HepG2 (cell line): ENCODE measurements around the gene UPK1A. TPM values are rescaled to one million over a fixed set of nuclear protein-coding genes. Genes with fewer than 3 reads are reported as not detected.

Experiments used
- DPF2 ChIP-seq: sonication (generic); formaldehyde crosslinking; IDR thresholded peaks from 2 replicates; pipeline ENCODE4 v1.4.0; 2020; ENCODE audit warnings: mild to moderate bottlenecking, low read depth, missing genetic modification reagents, borderline replicate concordance
- HMGXB4 ChIP-seq, 2 experiments: sonication (generic) in 1 of 2; formaldehyde crosslinking in 1 of 2; IDR thresholded peaks; 2 replicates each; pipeline versions ENCODE4 v1.4.0 to v1.6.1; 2018 to 2020; ENCODE audit warnings: missing genetic modification reagents in 2 of 2, borderline replicate concordance in 1 of 2, low read depth in 1 of 2, mild to moderate bottlenecking in 1 of 2, missing biosample characterization in 1 of 2
- HNRNPLL ChIP-seq: fragments of 200-400 bp; formaldehyde crosslinking; IDR thresholded peaks from 2 replicates; pipeline ENCODE4 v1.6.1; 2017; ENCODE audit warnings: mild to moderate bottlenecking, low read depth, low read length; ENCODE audit not compliant: poor library complexity, severe bottlenecking
- ISL2 ChIP-seq: sonication (generic); formaldehyde crosslinking; IDR thresholded peaks from 2 replicates; pipeline ENCODE4 v1.5.0; 2020; ENCODE audit warnings: missing genetic modification reagents
- KDM6A ChIP-seq: IDR thresholded peaks from 2 replicates; pipeline ENCODE4 v1.6.1; 2016; ENCODE audit warnings: low read depth
- MAFG ChIP-seq: sonication (generic); formaldehyde crosslinking; IDR thresholded peaks from 2 replicates; pipeline ENCODE4 v1.5.1; 2020; ENCODE audit warnings: mild to moderate bottlenecking, missing genetic modification reagents
- NAIF1 ChIP-seq: sonication (generic); formaldehyde crosslinking; IDR thresholded peaks from 2 replicates; pipeline ENCODE4 v1.5.0; 2020; ENCODE audit warnings: mild to moderate bottlenecking, missing genetic modification reagents, borderline replicate concordance
- NFIB ChIP-seq: sonication (generic); formaldehyde crosslinking; IDR thresholded peaks from 2 replicates; pipeline ENCODE4 v1.9.0; 2021; ENCODE audit warnings: missing genetic modification reagents, mild to moderate bottlenecking, borderline replicate concordance
- POLR2AphosphoS5 ChIP-seq: IDR thresholded peaks from 2 replicates; pipeline ENCODE4 v1.6.1; 2012; ENCODE audit warnings: low read depth, low read length
- PPARG ChIP-seq: conservative IDR thresholded peaks from 2 replicates; pipeline ENCODE4 v1.6.1; 2016; ENCODE audit warnings: missing biosample characterization, missing genetic modification reagents
- TEF ChIP-seq: sonication (generic); formaldehyde crosslinking; IDR thresholded peaks from 2 replicates; pipeline ENCODE4 v1.5.0; 2020; ENCODE audit warnings: missing genetic modification reagents
- THYN1 ChIP-seq: sonication (generic); formaldehyde crosslinking; IDR thresholded peaks from 2 replicates; pipeline ENCODE4 v1.8.1; 2023; ENCODE audit warnings: low read depth, mild to moderate bottlenecking, moderate library complexity, missing genetic modification reagents, borderline replicate concordance
- TSC22D2 ChIP-seq: sonication (generic); formaldehyde crosslinking; IDR thresholded peaks from 2 replicates; pipeline ENCODE4 v1.5.1; 2020; ENCODE audit warnings: missing genetic modification reagents, mild to moderate bottlenecking, borderline replicate concordance
- YY1 ChIP-seq: IDR thresholded peaks from 2 replicates; pipeline ENCODE4 v1.6.1; 2011; ENCODE audit warnings: low read length, low read depth, moderate library complexity, mild to moderate bottlenecking; ENCODE audit not compliant: insufficient read depth, insufficient replicate concordance
- ZBTB26 ChIP-seq: IDR thresholded peaks from 2 replicates; pipeline ENCODE4 v1.6.1; 2016; ENCODE audit warnings: missing compliant biosample characterization, missing genetic modification reagents, borderline replicate concordance
- ZBTB43 ChIP-seq: sonication (generic); formaldehyde crosslinking; conservative IDR thresholded peaks from 2 replicates; pipeline ENCODE4 v1.4.0; 2020; ENCODE audit warnings: missing genetic modification reagents
- ZNF235 ChIP-seq: sonication (generic); formaldehyde crosslinking; IDR thresholded peaks from 2 replicates; pipeline ENCODE4 v1.8.1; 2023; ENCODE audit warnings: mild to moderate bottlenecking, missing genetic modification reagents, borderline replicate concordance
- ZNF337 ChIP-seq: sonication (generic); formaldehyde crosslinking; IDR thresholded peaks from 2 replicates; pipeline ENCODE4 v1.5.1; 2020; ENCODE audit warnings: missing genetic modification reagents, low read depth, mild to moderate bottlenecking, borderline replicate concordance
- ZNF343 ChIP-seq: sonication (generic); formaldehyde crosslinking; IDR thresholded peaks from 2 replicates; pipeline ENCODE4 v1.4.0; 2020; ENCODE audit warnings: mild to moderate bottlenecking, missing genetic modification reagents
- ZNF761 ChIP-seq: sonication (generic); formaldehyde crosslinking; conservative IDR thresholded peaks from 2 replicates; pipeline ENCODE4 v1.4.0; 2020; ENCODE audit warnings: mild to moderate bottlenecking, missing genetic modification reagents
- ZNF768 ChIP-seq: sonication (generic); formaldehyde crosslinking; IDR thresholded peaks from 2 replicates; pipeline ENCODE4 v1.4.0; 2020; ENCODE audit warnings: missing genetic modification reagents
- ZNF780A ChIP-seq: sonication (generic); formaldehyde crosslinking; IDR thresholded peaks from 2 replicates; pipeline ENCODE4 v1.8.0; 2022; ENCODE audit warnings: mild to moderate bottlenecking, missing genetic modification reagents, moderate library complexity
- ZSCAN22 ChIP-seq: sonication (generic); formaldehyde crosslinking; IDR thresholded peaks from 2 replicates; pipeline ENCODE4 v1.4.0; 2020; ENCODE audit warnings: mild to moderate bottlenecking, missing genetic modification reagents
- ZSCAN31 ChIP-seq: sonication (generic); formaldehyde crosslinking; IDR thresholded peaks from 2 replicates; pipeline ENCODE4 v1.5.0; 2020; ENCODE audit warnings: low read depth, mild to moderate bottlenecking, missing genetic modification reagents
- polyA plus RNA-seq, 8 experiments: library from polyadenylated mRNA; depleted of rRNA in 3 of 8; stranded (reverse) in 7 of 8; unstranded in 1 of 8; fragments of >200 nt; fragmentation: Illumina TruSeq in 4 of 8; extraction: Trizol in 4 of 8; gene quantifications; 2 replicates each; pipeline versions ENCODE4 v1.2.1 to v1.2.3, GENCODE V29; 2011 to 2016; ENCODE audit warnings: low read depth in 4 of 8, missing spikeins in 1 of 8, mixed read lengths in 1 of 8; ENCODE audit not compliant: insufficient read depth in 1 of 8
- total RNA-seq, 5 experiments: library from RNA; depleted of rRNA; stranded (reverse); fragments of >200 nt; fragmentation: Illumina TruSeq; extraction: Trizol; gene quantifications; 2 replicates each; pipeline ENCODE4 v1.2.3, GENCODE V29; 2016; ENCODE audit warnings: low read depth in 1 of 5

Gene UPK1A
- total and polyA plus RNA-seq, 2 of the 13 experiments (the other 11 are each of a cell fraction or from before 2014, with no cell fraction given) = 2.9 TPM; not detected in 1

- TF ChIP-seq ZSCAN22 (CRISPR knock-in tag) = no peak
- TF ChIP-seq YY1 = peak; percentile 41
- TF ChIP-seq ZNF761 (CRISPR knock-in tag) = 0 out of 2 replicates have a peak, but pooled peaks have one; percentile 42
- TF ChIP-seq TEF (CRISPR knock-in tag) = peak; percentile 43; the same call in 1 of the 2 replicates
- no peak for TF ChIP-seq THYN1 (CRISPR knock-in tag)
- TF ChIP-seq DPF2 = no peak
- no peak for TF ChIP-seq ZNF343 (CRISPR knock-in tag)
- TF ChIP-seq HMGXB4 (CRISPR knock-in tag; IDR thresholded peaks at IDR 0.05; ENCODE audit: borderline replicate concordance in 1 of 2, low read depth in 1 of 2) = peak; percentile 56 to 66; a peak in 3 of 4 replicates
- peak; percentile 48; the same call in 1 of the 2 replicates for TF ChIP-seq ISL2 (CRISPR knock-in tag)
- TF ChIP-seq POLR2AphosphoS5 = peak; percentile 66
- TF ChIP-seq NFIB (CRISPR knock-in tag) = no peak
- no peak for TF ChIP-seq ZNF768
- TF ChIP-seq KDM6A (CRISPR knock-in tag) = no peak
- 0 out of 2 replicates have a peak, but pooled peaks have one; percentile 48 for TF ChIP-seq TSC22D2 (CRISPR knock-in tag)
- TF ChIP-seq PPARG (CRISPR knock-in tag) = no peak
- no peak for TF ChIP-seq ZNF337
- TF ChIP-seq HNRNPLL = peak; percentile 63
- no peak for TF ChIP-seq MAFG (CRISPR knock-in tag)
- no peak for TF ChIP-seq ZNF780A (CRISPR knock-in tag)
- 0 out of 2 replicates have a peak, but pooled peaks have one; percentile 26 for TF ChIP-seq ZBTB26 (CRISPR knock-in tag)
- TF ChIP-seq NAIF1 (CRISPR knock-in tag) = no peak
- TF ChIP-seq ZSCAN31 = peak; percentile 84; the same call in 1 of the 2 replicates
- no peak for TF ChIP-seq ZBTB43 (CRISPR knock-in tag)
- no peak for TF ChIP-seq ZNF235 (CRISPR knock-in tag)
Measured at GRCh38 chr19:35628565-35629331, 37.6 kb upstream of the UPK1A start, which contains the start of gene RBM42 (continued).
